ENCODE measurements around the gene DDHD1. TPM values are rescaled to one million over a fixed set of nuclear protein-coding genes. Genes with fewer than 3 reads are reported as not detected.

DDHD1 gene
- total RNA-seq, 4 donors from 2014 or later = 9.7 to 19.4 (median 14.6) TPM

DNA sequence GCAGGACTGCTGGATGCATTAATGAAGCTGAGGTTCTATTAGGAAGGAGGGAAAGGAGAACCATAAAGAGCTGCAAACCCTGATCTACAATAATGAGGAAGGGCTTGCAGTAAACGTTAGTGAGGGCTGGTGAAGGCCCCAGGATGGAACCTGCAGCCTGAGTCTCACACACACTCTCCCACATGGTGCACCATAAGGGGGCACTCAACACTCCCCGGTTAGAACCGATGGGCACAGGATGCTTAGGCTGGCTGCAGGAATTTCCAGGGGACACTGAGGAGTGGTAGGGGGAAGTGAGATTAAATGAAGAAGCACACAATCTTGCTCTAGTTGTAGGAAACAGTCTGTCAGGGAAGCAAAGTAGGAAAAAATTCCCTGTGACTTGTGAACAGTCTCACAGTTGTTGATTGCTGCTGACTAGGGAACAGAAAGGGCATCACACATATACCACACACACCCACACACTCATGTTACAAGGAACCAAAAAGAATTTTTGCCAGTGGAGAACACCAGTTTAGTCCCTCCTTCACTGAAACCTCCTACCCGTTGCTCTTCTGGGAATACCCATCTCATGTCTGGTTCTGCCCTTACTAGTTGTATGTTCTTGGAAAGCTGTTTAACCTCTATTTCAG lies 146.1 kb downstream of the DDHD1 start:
- no peak for TF ChIP-seq POLR2A (IDR thresholded peaks at IDR 0.05)
- TF ChIP-seq, protein P1, sequence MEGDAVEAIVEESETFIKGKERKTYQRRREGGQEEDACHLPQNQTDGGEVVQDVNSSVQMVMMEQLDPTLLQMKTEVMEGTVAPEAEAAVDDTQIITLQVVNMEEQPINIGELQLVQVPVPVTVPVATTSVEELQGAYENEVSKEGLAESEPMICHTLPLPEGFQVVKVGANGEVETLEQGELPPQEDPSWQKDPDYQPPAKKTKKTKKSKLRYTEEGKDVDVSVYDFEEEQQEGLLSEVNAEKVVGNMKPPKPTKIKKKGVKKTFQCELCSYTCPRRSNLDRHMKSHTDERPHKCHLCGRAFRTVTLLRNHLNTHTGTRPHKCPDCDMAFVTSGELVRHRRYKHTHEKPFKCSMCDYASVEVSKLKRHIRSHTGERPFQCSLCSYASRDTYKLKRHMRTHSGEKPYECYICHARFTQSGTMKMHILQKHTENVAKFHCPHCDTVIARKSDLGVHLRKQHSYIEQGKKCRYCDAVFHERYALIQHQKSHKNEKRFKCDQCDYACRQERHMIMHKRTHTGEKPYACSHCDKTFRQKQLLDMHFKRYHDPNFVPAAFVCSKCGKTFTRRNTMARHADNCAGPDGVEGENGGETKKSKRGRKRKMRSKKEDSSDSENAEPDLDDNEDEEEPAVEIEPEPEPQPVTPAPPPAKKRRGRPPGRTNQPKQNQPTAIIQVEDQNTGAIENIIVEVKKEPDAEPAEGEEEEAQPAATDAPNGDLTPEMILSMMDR (IDR thresholded peaks at IDR 0.05) = no peak
- no peak for DNase-seq (ENCODE audit: low spot score in 2 of 2)
- intact Hi-C loops (cut with DNase I; ENCODE audit: low total_unique reads) = no loop called here

DNA sequence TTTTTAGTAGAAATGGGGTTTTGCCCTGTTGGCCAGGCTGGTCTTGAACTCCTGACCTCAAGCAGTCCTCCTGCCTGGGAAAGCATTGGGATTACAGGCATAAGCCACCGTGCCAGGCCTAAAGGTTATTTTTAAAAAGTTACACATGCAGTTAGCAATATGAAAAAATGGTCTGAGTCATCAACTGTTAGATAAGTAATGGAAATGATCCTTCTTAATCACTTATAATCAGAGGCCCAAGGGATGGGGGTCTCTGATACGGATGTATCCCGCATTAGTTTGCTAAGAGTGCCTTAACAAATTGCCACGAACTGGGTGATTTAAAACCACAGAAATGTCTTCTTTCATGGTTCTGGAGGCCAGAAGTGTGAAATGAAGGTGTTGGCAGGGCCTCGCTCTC lies 148.1 kb downstream of the DDHD1 start:
- TF ChIP-seq, protein P1 (IDR thresholded peaks at IDR 0.05) = no peak
- TF ChIP-seq POLR2A (IDR thresholded peaks at IDR 0.05) = no peak
- DNase-seq (ENCODE audit: low spot score in 2 of 2) = no peak
- WGBS, 2 donors = 89 to 91% methylated on average over 5 of the region's 5 CpGs
- H3K4me3 ChIP-seq (ENCODE audit: low read depth, poor library complexity, severe bottlenecking) = no peak overlapping the region
- intact Hi-C loops (cut with DNase I; ENCODE audit: low total_unique reads) = no loop called here

More for the DNA sequence above, 146.1 kb downstream of the DDHD1 start:
- no peak overlapping the region for H3K4me3 ChIP-seq (ENCODE audit: low read depth, poor library complexity, severe bottlenecking)
- 46 to 56% methylated on average over 4 of the region's 4 CpGs for WGBS, 2 donors

DNA sequence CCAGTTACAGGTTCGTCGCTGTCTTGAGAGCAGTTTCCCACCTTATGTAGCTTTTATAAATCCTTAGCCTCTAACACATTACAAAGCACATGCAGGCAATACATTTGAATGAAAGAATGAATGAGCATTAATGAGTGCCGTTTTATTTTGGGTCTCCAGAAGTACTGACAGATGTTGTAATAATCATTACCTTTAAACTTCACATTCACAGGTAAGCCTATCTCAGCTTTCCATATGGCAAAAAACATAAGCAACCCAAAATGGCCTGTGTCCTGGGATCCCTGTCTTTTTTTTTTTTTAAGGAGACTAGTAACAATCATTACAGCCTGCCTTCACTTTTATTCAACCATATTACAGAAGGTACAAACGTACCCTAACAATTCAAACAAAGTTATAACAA lies 149.3 kb downstream of the DDHD1 start:
- intact Hi-C loops (cut with DNase I; ENCODE audit: low total_unique reads) = no loop called here
- no peak for TF ChIP-seq POLR2A (IDR thresholded peaks at IDR 0.05)
- TF ChIP-seq, protein P1 (IDR thresholded peaks at IDR 0.05) = no peak
- WGBS, 2 donors = 86 to 90% methylated on average over 4 of the region's 4 CpGs

DNA sequence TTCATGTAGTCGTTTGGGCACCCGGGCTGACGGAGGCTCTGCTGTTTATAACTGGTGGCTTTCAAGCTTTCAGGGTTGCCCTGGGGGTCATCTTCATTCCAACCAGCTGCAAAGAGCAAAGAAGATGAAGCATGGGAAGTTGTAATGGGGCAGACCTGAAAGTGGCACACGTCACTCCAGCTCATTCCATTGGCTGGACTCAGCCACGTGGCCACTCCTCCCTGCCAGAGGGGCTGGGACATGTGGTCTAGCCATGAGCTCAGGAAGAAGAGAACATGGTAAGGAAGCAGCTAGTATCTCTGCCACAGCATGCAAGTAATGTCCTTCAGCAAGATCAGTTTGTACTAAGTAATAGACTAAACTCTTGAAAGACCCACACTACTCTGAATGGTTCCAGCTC lies 150.5 kb downstream of the DDHD1 start:
- H3K4me3 ChIP-seq (ENCODE audit: low read depth, poor library complexity, severe bottlenecking) = no peak overlapping the region
- intact Hi-C loops (cut with DNase I; ENCODE audit: low total_unique reads) = no loop called here
- TF ChIP-seq, protein P1 (IDR thresholded peaks at IDR 0.05) = no peak
- no peak for TF ChIP-seq POLR2A (IDR thresholded peaks at IDR 0.05)
- 53 to 55% methylated on average over 5 of the region's 5 CpGs for WGBS, 2 donors
- no peak for DNase-seq (ENCODE audit: low spot score in 2 of 2)

More for the DNA sequence above, 149.3 kb downstream of the DDHD1 start:
- no peak overlapping the region for H3K4me3 ChIP-seq (ENCODE audit: low read depth, poor library complexity, severe bottlenecking)
- no peak for DNase-seq (ENCODE audit: low spot score in 2 of 2)

DNA sequence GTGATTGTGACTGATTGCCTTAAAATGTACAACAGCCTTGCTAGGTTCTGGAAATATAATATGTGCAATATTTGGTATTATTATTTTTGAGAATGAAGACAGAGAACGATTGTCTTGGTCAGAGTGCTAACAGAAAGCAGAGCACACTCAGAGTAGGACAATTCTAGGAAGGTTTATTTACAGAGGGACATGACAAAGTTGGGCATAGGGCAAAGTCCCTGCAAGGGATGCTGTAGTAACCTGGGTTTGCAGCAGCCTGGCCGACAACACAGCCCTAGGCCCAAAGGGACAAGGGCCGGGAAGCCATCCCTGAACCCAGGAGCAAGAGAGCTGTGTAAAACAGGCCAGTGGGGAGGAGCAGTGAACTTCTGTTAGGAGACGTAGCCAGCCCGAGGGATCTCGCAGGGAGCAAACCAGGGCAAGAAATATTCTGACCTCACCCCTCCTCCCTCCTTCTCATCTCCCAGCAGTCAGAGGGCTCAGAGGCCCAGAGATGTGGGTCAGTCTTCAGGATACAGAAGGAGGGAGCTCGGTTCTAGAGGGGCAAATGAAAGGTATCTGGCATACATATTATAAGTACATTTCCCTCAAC lies 151.2 kb downstream of the DDHD1 start:
- 46 to 61% methylated on average over 7 of the region's 7 CpGs for WGBS, 2 donors
- TF ChIP-seq, protein P1 (IDR thresholded peaks at IDR 0.05) = no peak
- TF ChIP-seq POLR2A (IDR thresholded peaks at IDR 0.05) = no peak
- DNase-seq (ENCODE audit: low spot score in 2 of 2) = no peak
- H3K4me3 ChIP-seq (ENCODE audit: low read depth, poor library complexity, severe bottlenecking) = no peak overlapping the region
- intact Hi-C loops (cut with DNase I; ENCODE audit: low total_unique reads) = no loop called here

All from lower leg skin (tissue), 4 donors.